ENCODE measurements around the gene UNC93B1. TPM values are rescaled to one million over a fixed set of nuclear protein-coding genes. Genes with fewer than 3 reads are reported as not detected.

Gene UNC93B1
- total and polyA plus RNA-seq, 2 of the 13 experiments (the other 11 are each of a cell fraction or from before 2014, with no cell fraction given) = 8.8 to 18.9 TPM

DNA sequence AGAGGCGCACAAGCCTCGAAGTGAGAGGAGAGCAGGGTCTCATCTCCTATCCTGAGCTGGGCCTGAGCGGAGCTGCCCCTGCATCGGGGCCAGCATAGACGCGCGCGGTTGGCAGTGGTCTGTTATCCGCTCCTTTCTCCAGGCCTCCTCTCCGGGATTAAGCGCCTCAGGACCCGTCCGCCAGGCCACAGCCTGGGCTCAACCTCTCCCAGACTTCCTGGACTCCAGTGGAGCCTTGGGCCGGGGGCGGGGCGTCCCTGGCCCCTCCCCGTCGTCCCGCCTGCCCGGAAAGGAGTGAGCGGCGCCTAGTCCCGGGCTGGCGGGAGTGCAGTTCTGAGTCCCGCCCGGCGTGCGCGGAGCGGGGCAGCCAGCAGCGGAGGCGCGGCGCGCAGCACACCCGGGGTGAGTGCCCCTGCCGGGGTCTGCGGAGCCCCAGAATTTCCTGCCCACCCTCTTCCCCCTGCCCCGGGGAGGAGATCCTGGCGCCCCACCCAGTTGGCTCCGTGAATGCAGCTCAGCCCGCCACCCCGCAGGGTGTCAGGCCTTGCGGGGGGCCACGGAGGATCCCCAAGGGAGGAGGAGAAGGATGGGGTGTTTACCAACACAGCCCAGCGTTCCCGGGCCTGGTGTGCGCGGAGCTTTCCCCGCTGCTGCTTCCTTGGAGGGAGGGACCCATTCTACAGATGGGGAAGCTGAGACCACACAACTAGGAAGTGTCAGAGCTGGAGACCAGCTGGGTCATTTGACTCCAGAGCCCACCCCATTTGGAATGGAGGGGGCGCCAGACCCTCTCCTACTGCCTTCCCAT, 35.0 kb upstream of the UNC93B1 start, which contains the start of gene TCIRG1 (continued):
- TF ChIP-seq, protein P1, sequence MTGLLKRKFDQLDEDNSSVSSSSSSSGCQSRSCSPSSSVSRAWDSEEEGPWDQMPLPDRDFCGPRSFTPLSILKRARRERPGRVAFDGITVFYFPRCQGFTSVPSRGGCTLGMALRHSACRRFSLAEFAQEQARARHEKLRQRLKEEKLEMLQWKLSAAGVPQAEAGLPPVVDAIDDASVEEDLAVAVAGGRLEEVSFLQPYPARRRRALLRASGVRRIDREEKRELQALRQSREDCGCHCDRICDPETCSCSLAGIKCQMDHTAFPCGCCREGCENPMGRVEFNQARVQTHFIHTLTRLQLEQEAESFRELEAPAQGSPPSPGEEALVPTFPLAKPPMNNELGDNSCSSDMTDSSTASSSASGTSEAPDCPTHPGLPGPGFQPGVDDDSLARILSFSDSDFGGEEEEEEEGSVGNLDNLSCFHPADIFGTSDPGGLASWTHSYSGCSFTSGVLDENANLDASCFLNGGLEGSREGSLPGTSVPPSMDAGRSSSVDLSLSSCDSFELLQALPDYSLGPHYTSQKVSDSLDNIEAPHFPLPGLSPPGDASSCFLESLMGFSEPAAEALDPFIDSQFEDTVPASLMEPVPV (CRISPR knock-in tag; IDR thresholded peaks at IDR 0.05) = no peak; the same call in 1 of the 2 replicates
- peak; percentile 16; the same call in 1 of the 2 replicates for TF ChIP-seq PHF8 (CRISPR knock-in tag; IDR thresholded peaks at IDR 0.05)
- TF ChIP-seq GATAD2A (CRISPR knock-in tag; IDR thresholded peaks at IDR 0.05) = no peak
- TF ChIP-seq, protein P2, sequence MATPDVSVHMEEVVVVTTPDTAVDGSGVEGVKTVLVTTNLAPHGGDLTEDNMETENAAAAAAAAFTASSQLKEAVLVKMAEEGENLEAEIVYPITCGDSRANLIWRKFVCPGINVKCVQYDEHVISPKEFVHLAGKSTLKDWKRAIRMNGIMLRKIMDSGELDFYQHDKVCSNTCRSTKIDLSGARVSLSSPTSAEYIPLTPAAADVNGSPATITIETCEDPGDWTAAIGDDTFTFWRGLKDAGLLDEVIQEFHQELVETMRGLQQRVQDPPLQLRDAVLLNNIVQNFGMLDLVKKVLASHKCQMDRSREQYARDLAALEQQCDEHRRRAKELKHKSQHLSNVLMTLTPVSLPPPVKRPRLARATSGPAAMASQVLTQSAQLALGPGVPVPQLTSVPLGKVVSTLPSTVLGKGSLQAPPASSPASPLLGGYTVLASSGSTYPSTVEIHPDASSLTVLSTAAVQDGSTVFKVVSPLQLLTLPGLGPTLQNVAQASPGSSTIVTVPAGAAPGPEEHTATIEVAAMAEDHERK (CRISPR knock-in tag; IDR thresholded peaks at IDR 0.05; ENCODE audit: low read depth) = no peak
- TF ChIP-seq ZNF263 (CRISPR knock-in tag; IDR thresholded peaks at IDR 0.05) = peak; percentile 55; the same call in 1 of the 2 replicates
- TF ChIP-seq ZNF577 (CRISPR knock-in tag; IDR thresholded peaks at IDR 0.05; ENCODE audit: borderline replicate concordance, low read depth) = no peak
- TF ChIP-seq ZNF546 (CRISPR knock-in tag; conservative IDR thresholded peaks at IDR 0.05) = no peak; the same call in 1 of the 2 replicates
- TF ChIP-seq ZNF709 (CRISPR knock-in tag; IDR thresholded peaks at IDR 0.05) = no peak
- TF ChIP-seq, protein P3, sequence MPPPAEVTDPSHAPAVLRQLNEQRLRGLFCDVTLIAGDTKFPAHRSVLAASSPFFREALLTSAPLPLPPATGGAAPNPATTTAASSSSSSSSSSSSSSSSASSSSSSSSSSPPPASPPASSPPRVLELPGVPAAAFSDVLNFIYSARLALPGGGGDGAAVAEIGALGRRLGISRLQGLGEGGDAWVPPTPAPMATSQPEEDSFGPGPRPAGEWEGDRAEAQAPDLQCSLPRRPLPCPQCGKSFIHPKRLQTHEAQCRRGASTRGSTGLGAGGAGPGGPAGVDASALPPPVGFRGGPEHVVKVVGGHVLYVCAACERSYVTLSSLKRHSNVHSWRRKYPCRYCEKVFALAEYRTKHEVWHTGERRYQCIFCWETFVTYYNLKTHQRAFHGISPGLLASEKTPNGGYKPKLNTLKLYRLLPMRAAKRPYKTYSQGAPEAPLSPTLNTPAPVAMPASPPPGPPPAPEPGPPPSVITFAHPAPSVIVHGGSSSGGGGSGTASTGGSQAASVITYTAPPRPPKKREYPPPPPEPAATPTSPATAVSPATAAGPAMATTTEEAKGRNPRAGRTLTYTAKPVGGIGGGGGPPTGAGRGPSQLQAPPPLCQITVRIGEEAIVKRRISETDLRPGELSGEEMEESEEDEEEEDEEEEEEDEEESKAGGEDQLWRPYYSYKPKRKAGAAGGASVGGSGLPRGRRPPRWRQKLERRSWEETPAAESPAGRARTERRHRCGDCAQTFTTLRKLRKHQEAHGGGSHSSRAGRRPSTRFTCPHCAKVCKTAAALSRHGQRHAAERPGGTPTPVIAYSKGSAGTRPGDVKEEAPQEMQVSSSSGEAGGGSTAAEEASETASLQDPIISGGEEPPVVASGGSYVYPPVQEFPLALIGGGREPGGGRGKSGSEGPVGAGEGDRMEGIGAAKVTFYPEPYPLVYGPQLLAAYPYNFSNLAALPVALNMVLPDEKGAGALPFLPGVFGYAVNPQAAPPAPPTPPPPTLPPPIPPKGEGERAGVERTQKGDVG (CRISPR knock-in tag; IDR thresholded peaks at IDR 0.05; ENCODE audit: borderline replicate concordance) = no peak
- TF ChIP-seq YEATS4 (CRISPR knock-in tag; IDR thresholded peaks at IDR 0.05; ENCODE audit: borderline replicate concordance) = no peak
- TF ChIP-seq, protein P4, sequence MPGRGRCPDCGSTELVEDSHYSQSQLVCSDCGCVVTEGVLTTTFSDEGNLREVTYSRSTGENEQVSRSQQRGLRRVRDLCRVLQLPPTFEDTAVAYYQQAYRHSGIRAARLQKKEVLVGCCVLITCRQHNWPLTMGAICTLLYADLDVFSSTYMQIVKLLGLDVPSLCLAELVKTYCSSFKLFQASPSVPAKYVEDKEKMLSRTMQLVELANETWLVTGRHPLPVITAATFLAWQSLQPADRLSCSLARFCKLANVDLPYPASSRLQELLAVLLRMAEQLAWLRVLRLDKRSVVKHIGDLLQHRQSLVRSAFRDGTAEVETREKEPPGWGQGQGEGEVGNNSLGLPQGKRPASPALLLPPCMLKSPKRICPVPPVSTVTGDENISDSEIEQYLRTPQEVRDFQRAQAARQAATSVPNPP (CRISPR knock-in tag; IDR thresholded peaks at IDR 0.05) = no peak
- TF ChIP-seq BHLHE40 (IDR thresholded peaks at IDR 0.05; ENCODE audit: low read length) = no peak
- TF ChIP-seq ATRX (CRISPR knock-in tag; IDR thresholded peaks at IDR 0.05; ENCODE audit: borderline replicate concordance) = no peak
- no peak for TF ChIP-seq ZNF180 (CRISPR knock-in tag; IDR thresholded peaks at IDR 0.05; ENCODE audit: borderline replicate concordance, low read depth)
- TF ChIP-seq, protein P5, sequence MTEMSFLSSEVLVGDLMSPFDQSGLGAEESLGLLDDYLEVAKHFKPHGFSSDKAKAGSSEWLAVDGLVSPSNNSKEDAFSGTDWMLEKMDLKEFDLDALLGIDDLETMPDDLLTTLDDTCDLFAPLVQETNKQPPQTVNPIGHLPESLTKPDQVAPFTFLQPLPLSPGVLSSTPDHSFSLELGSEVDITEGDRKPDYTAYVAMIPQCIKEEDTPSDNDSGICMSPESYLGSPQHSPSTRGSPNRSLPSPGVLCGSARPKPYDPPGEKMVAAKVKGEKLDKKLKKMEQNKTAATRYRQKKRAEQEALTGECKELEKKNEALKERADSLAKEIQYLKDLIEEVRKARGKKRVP (CRISPR knock-in tag; IDR thresholded peaks at IDR 0.05) = no peak
- no peak for TF ChIP-seq ZNF570 (CRISPR knock-in tag; IDR thresholded peaks at IDR 0.05; ENCODE audit: borderline replicate concordance)
- TF ChIP-seq ATF7-NPFF (CRISPR knock-in tag; IDR thresholded peaks at IDR 0.05; ENCODE audit: low read depth) = peak; percentile 26; the same call in 1 of the 2 replicates
- TF ChIP-seq, protein P6, sequence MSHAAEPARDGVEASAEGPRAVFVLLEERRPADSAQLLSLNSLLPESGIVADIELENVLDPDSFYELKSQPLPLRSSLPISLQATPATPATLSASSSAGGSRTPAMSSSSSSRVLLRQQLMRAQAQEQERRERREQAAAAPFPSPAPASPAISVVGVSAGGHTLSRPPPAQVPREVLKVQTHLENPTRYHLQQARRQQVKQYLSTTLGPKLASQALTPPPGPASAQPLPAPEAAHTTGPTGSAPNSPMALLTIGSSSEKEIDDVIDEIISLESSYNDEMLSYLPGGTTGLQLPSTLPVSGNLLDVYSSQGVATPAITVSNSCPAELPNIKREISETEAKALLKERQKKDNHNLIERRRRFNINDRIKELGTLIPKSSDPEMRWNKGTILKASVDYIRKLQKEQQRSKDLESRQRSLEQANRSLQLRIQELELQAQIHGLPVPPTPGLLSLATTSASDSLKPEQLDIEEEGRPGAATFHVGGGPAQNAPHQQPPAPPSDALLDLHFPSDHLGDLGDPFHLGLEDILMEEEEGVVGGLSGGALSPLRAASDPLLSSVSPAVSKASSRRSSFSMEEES (CRISPR knock-in tag; IDR thresholded peaks at IDR 0.05) = no peak
